ENCODE measurements around the gene LAMA3. TPM values are rescaled to one million over a fixed set of nuclear protein-coding genes. Genes with fewer than 3 reads are reported as not detected.

LAMA3 gene
- total and polyA plus RNA-seq, 2 experiments from 2014 or later = 3.9 to 4.9 TPM

- TF ChIP-seq, protein P1, sequence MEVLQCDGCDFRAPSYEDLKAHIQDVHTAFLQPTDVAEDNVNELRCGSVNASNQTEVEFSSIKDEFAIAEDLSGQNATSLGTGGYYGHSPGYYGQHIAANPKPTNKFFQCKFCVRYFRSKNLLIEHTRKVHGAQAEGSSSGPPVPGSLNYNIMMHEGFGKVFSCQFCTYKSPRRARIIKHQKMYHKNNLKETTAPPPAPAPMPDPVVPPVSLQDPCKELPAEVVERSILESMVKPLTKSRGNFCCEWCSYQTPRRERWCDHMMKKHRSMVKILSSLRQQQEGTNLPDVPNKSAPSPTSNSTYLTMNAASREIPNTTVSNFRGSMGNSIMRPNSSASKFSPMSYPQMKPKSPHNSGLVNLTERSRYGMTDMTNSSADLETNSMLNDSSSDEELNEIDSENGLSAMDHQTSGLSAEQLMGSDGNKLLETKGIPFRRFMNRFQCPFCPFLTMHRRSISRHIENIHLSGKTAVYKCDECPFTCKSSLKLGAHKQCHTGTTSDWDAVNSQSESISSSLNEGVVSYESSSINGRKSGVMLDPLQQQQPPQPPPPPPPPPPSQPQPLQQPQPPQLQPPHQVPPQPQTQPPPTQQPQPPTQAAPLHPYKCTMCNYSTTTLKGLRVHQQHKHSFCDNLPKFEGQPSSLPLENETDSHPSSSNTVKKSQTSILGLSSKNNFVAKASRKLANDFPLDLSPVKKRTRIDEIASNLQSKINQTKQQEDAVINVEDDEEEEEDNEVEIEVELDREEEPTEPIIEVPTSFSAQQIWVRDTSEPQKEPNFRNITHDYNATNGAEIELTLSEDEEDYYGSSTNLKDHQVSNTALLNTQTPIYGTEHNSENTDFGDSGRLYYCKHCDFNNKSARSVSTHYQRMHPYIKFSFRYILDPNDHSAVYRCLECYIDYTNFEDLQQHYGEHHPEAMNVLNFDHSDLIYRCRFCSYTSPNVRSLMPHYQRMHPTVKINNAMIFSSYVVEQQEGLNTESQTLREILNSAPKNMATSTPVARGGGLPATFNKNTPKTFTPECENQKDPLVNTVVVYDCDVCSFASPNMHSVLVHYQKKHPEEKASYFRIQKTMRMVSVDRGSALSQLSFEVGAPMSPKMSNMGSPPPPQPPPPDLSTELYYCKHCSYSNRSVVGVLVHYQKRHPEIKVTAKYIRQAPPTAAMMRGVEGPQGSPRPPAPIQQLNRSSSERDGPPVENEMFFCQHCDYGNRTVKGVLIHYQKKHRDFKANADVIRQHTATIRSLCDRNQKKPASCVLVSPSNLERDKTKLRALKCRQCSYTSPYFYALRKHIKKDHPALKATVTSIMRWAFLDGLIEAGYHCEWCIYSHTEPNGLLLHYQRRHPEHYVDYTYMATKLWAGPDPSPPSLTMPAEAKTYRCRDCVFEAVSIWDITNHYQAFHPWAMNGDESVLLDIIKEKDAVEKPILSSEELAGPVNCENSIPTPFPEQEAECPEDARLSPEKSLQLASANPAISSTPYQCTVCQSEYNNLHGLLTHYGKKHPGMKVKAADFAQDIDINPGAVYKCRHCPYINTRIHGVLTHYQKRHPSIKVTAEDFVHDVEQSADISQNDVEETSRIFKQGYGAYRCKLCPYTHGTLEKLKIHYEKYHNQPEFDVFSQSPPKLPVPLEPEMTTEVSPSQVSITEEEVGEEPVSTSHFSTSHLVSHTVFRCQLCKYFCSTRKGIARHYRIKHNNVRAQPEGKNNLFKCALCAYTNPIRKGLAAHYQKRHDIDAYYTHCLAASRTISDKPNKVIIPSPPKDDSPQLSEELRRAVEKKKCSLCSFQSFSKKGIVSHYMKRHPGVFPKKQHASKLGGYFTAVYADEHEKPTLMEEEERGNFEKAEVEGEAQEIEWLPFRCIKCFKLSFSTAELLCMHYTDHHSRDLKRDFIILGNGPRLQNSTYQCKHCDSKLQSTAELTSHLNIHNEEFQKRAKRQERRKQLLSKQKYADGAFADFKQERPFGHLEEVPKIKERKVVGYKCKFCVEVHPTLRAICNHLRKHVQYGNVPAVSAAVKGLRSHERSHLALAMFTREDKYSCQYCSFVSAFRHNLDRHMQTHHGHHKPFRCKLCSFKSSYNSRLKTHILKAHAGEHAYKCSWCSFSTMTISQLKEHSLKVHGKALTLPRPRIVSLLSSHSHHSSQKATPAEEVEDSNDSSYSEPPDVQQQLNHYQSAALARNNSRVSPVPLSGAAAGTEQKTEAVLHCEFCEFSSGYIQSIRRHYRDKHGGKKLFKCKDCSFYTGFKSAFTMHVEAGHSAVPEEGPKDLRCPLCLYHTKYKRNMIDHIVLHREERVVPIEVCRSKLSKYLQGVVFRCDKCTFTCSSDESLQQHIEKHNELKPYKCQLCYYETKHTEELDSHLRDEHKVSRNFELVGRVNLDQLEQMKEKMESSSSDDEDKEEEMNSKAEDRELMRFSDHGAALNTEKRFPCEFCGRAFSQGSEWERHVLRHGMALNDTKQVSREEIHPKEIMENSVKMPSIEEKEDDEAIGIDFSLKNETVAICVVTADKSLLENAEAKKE (CRISPR knock-in tag; IDR thresholded peaks at IDR 0.05) = no peak
Observed at GRCh38 chr18:23702606-23703005, 13.4 kb downstream of the LAMA3 start (continued).

DNA sequence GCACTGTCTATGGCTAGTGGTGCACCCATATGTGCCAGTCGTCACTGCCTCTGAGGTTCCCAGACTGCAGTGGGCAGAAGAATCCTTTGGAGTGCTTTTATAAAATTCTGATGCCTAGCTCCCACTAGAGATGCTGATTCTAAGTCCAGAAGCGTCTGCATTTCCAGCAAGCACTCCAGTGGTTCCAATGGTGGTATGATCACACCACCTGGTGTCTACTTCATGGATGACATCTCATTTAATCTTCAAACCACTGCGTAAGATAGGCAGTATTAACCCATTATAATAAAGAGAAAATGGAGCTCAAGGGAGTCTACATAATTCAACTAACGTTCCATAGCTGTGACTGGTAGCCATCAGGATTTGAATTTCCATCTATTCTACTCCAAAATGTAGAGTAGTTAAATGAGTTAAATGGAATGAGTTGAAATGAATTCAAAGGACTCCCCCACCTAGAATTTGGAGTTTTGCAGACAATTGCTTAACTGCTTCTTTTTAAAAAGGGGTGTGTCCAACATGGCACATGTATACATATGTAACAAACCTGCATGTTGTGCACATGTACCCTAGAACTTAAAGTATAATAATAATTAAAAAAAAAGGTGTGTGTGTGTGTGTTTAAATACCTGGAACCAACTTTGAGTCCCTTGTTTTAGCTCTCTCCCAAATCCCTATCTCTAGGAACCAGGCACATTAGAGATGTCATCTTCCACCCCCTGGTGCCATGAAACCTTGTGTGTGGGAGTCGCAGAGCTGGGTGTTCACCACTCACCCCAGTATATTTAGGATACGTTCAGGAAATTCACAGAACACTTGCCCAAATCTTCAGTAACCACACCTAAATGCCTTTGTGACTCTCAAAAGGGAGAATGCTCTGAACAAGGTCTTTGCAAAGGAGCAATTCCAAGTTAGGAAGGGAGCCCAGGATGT is 14.1 kb downstream of the LAMA3 start:
- no peak overlapping the region for H3K27ac Mint-ChIP-seq
- no peaks in the 10 kb centered on the region for H3K4me1 Mint-ChIP-seq
- Histone ChIP-seq H3F3A (replicated peaks; ENCODE audit: low read depth) (no peaks in the 10 kb centered on the region), H3K4me1 (ENCODE audit: insufficient read depth) (no peaks in the 10 kb centered on the region), H3K79me2 (replicated peaks; ENCODE audit: insufficient read depth) (no peaks in the 10 kb centered on the region), H2AFZ (no peak overlapping the region; the same call in 1 of the 2 replicates), H4K20me1 (replicated peaks; ENCODE audit: insufficient read depth) (no peaks in the 10 kb centered on the region), H3K36me3 (ENCODE audit: insufficient read depth) (no peaks in the 10 kb centered on the region), H3K27me3 (ENCODE audit: insufficient read depth) (no peaks in the 10 kb centered on the region), H3K27ac (ENCODE audit: low read depth) (no peak overlapping the region), H3K4me3 (no peak overlapping the region), H3K9me2 (ENCODE audit: insufficient read depth) (no peaks in the 10 kb centered on the region; the same call in 1 of the 2 replicates), H3K4me2 (no peak overlapping the region)
- TF ChIP-seq, protein P2, sequence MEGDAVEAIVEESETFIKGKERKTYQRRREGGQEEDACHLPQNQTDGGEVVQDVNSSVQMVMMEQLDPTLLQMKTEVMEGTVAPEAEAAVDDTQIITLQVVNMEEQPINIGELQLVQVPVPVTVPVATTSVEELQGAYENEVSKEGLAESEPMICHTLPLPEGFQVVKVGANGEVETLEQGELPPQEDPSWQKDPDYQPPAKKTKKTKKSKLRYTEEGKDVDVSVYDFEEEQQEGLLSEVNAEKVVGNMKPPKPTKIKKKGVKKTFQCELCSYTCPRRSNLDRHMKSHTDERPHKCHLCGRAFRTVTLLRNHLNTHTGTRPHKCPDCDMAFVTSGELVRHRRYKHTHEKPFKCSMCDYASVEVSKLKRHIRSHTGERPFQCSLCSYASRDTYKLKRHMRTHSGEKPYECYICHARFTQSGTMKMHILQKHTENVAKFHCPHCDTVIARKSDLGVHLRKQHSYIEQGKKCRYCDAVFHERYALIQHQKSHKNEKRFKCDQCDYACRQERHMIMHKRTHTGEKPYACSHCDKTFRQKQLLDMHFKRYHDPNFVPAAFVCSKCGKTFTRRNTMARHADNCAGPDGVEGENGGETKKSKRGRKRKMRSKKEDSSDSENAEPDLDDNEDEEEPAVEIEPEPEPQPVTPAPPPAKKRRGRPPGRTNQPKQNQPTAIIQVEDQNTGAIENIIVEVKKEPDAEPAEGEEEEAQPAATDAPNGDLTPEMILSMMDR (conservative IDR thresholded peaks at IDR 0.05; ENCODE audit: low read depth in 2 of 2) = peak; percentile 66 to 80
- TF ChIP-seq, protein P1 (CRISPR knock-in tag; IDR thresholded peaks at IDR 0.05) = no peak
- no peak for TF ChIP-seq POLR2AphosphoS5 (IDR thresholded peaks at IDR 0.05; ENCODE audit: low read depth)
- TF ChIP-seq CREB1 (CRISPR knock-in tag; IDR thresholded peaks at IDR 0.05; ENCODE audit: low read depth) = no peak
- no peak for TF ChIP-seq ZNF114 (CRISPR knock-in tag; IDR thresholded peaks at IDR 0.05)
- no peak for TF ChIP-seq NANOG (IDR thresholded peaks at IDR 0.05; ENCODE audit: borderline replicate concordance)
- peaks cover 2% of the 10 kb centered on the region for H3K27me3 Mint-ChIP-seq (ENCODE audit: insufficient read depth, low read depth, poor library complexity)
- no peak overlapping the region for H3K4me3 Mint-ChIP-seq
- no peaks in the 10 kb centered on the region; the same call in 2 of the 3 replicates for H3K36me3 Mint-ChIP-seq (ENCODE audit: low read depth)
- H3K9me3 Mint-ChIP-seq = peaks cover 7% of the 10 kb centered on the region; the same call in 1 of the 3 replicates
- DNase-seq (ENCODE audit: low spot score) = peak; percentile 63
- peak; percentile 79 for ATAC-seq
